DMS153 treated with DMSO at 0.1 percent for 48 hours (cell line): ENCODE measurements around the gene C1orf159.
"Not testable (repeated sequence)": the region's sequence is repeated elsewhere in the genome, so short reads cannot be mapped to it uniquely, and the experiment has no call there.

Experiments
- DNase-seq: peaks from one replicate; lab custom pipeline; 2025; ENCODE audit not compliant: unreplicated experiment; lab: John Stamatoyannopoulos, UW

C1orf159 gene

GRCh38 chr1:1083416-1084371 is 32.2 kb downstream of the C1orf159 start:
- DNase-seq: no peak

GRCh38 chr1:1082776-1083415 is 33.0 kb downstream of the C1orf159 start:
- no peak for DNase-seq

- no peak for DNase-seq
Measured at GRCh38 chr1:1082239-1082775, 33.6 kb downstream of the C1orf159 start.

- no peak for DNase-seq
Measured at GRCh38 chr1:1081311-1082238, 34.3 kb downstream of the C1orf159 start.

GRCh38 chr1:1080951-1081310 is 35.0 kb downstream of the C1orf159 start:
- DNase-seq: no peak

GRCh38 chr1:1080122-1080757 is 35.6 kb downstream of the C1orf159 start:
- peak; percentile 52 for DNase-seq

- peak; percentile 53 for DNase-seq
Measured at GRCh38 chr1:1079408-1080121, 36.3 kb downstream of the C1orf159 start.

- DNase-seq: not testable (repeated sequence)
Measured at GRCh38 chr1:1077396-1077795, 38.5 kb downstream of the C1orf159 start.

GRCh38 chr1:1075148-1075935 is 40.5 kb downstream of the C1orf159 start:
- DNase-seq: no peak

- no peak for DNase-seq
Measured at GRCh38 chr1:1074631-1075147, 41.2 kb downstream of the C1orf159 start.

- DNase-seq: peak; percentile 46
Measured at GRCh38 chr1:1073743-1074587, 41.9 kb downstream of the C1orf159 start, which contains the start of gene RNF223. TSS of gene RNF223 (minus strand) at chr1:1074306. CDS start at chr1:1072566, 1,740 bp downstream.

- no peak for DNase-seq
Measured at GRCh38 chr1:1072849-1073742, 42.8 kb downstream of the C1orf159 start.

GRCh38 chr1:1072299-1072848 is 43.5 kb downstream of the C1orf159 start:
- DNase-seq: no peak

GRCh38 chr1:1071486-1072298 is 44.2 kb downstream of the C1orf159 start:
- no peak for DNase-seq
